Kidney capillary endothelial cell (primary cell): ENCODE data around the gene CWC25.
"Not testable (repeated sequence)": the region's sequence is repeated elsewhere in the genome, so short reads cannot be mapped to it uniquely, and the experiment has no call there.

Experiments used
- DNase-seq: peaks from one replicate; pipeline ENCODE4 v3.0.0-alpha.2; 2018; ENCODE audit warnings: low spot score

The CWC25 gene

GRCh38 chr17:38852771-38853291, 27.7 kb upstream of the CWC25 start:
- DNase-seq: peak; percentile 52

- DNase-seq: no peak
Observed at GRCh38 chr17:38851434-38851833, 26.3 kb upstream of the CWC25 start.

- DNase-seq: no peak
Observed at GRCh38 chr17:38850374-38850773, 25.3 kb upstream of the CWC25 start.

GRCh38 chr17:38848939-38849605, 24.0 kb upstream of the CWC25 start:
- no peak for DNase-seq

- no peak for DNase-seq
Observed at GRCh38 chr17:38848557-38848891, 23.4 kb upstream of the CWC25 start.

- no peak for DNase-seq
Observed at GRCh38 chr17:38844261-38844757, 19.2 kb upstream of the CWC25 start.

GRCh38 chr17:38825762-38826247, 684 bp upstream of the CWC25 start:
- DNase-seq: no peak

GRCh38 chr17:38815576-38816193, 9.4 kb downstream of the CWC25 start:
- no peak for DNase-seq

- DNase-seq: no peak
Observed at GRCh38 chr17:38809828-38810227, 15.3 kb downstream of the CWC25 start.

GRCh38 chr17:38800237-38800760, 24.8 kb downstream of the CWC25 start:
- no peak for DNase-seq

GRCh38 chr17:38799501-38800236, 25.5 kb downstream of the CWC25 start, which contains the start of gene PIP4K2B:
PIP4K2B (minus strand) TSS chr17:38799556; CDS start chr17:38799424, 132 bp downstream.
- peak; percentile 92 for DNase-seq

GRCh38 chr17:38798614-38799500, 26.3 kb downstream of the CWC25 start:
- no peak for DNase-seq

GRCh38 chr17:38797828-38798227, 27.3 kb downstream of the CWC25 start:
- no peak for DNase-seq

- no peak for DNase-seq
Observed at GRCh38 chr17:38797158-38797490, 28.0 kb downstream of the CWC25 start.

- DNase-seq: no peak
Observed at GRCh38 chr17:38796451-38797157, 28.5 kb downstream of the CWC25 start.

GRCh38 chr17:38794221-38794620, 30.9 kb downstream of the CWC25 start:
- no peak for DNase-seq

- DNase-seq: no peak
Observed at GRCh38 chr17:38791162-38791561, 34.0 kb downstream of the CWC25 start.

GRCh38 chr17:38790148-38790707, 34.9 kb downstream of the CWC25 start:
- DNase-seq: peak; percentile 68

GRCh38 chr17:38789185-38789584, 35.9 kb downstream of the CWC25 start:
- no peak for DNase-seq

GRCh38 chr17:38787999-38788398, 37.1 kb downstream of the CWC25 start:
- DNase-seq: not testable (repeated sequence)
